Left lung (tissue), 10 donors: ENCODE results near the gene FTO. TPM values are rescaled to one million over a fixed set of nuclear protein-coding genes. Genes with fewer than 3 reads are reported as not detected.

ENCODE experiments used
- ATAC-seq: fragments of 200-7000 bp; cut with Tn5 transposase; one replicate; pipeline ENCODE4 v1.9.1; 2020; ENCODE audit warnings: moderate library complexity
- DNase-seq, 4 donors: peaks; one replicate each; pipeline ENCODE4 v3.0.0-alpha.2; 2013 to 2020
- H3K27ac ChIP-seq, 2 donors: fragments of 200-600 bp; sonication (generic) in 1 of 2; one replicate each; pipeline versions ENCODE4 v1.5.0 to v1.8.0; 2020 to 2021
- H3K27me3 ChIP-seq, 2 donors: fragments of 200-600 bp; sonication (generic) in 1 of 2; one replicate each; pipeline versions ENCODE4 v1.5.0 to v1.8.0; 2020 to 2021
- H3K36me3 ChIP-seq, 2 donors: fragments of 200-600 bp; sonication (generic) in 1 of 2; one replicate each; pipeline versions ENCODE4 v1.5.0 to v1.8.0; 2020 to 2021
- H3K4me1 ChIP-seq, 2 donors: fragments of 200-600 bp; one replicate each; pipeline ENCODE4 v1.8.0; 2021
- H3K4me3 ChIP-seq, 2 donors: fragments of 200-600 bp; sonication (generic) in 1 of 2; one replicate each; pipeline versions ENCODE4 v1.5.0 to v1.8.0; 2020 to 2021; ENCODE audit warnings: mild to moderate bottlenecking in 1 of 2
- H3K9me3 ChIP-seq, 2 donors: fragments of 200-600 bp; sonication (generic) in 1 of 2; one replicate each; pipeline versions ENCODE4 v1.5.0 to v1.8.0; 2020 to 2021
- intact Hi-C, 2 donors: fragments of 100-400 bp; cut with DNase I; formaldehyde crosslinking; loops; one replicate each; pipeline versions ENCODE4 v1.11.2 to v1.14.2; 2022
- polyA plus RNA-seq, 6 donors: library from polyadenylated mRNA; unstranded; fragments of 120-200 nt; gene quantifications; one replicate each; pipeline ENCODE4 v1.2.1, GENCODE V29; 2013; ENCODE audit not compliant: insufficient read length in 6 of 6
- total RNA-seq, 2 donors: library from RNA; stranded (reverse); fragmentation: NEBNext Ultra II Directional; extraction: Animal tissue kit (Norgen Biotek cat#: 25700); gene quantifications; one replicate each; pipeline ENCODE4 v1.2.1, GENCODE V29; 2021
- TF ChIP-seq, protein P1 (sequence below), 2 donors: fragments of 200-600 bp; sonication (generic) in 1 of 2; IDR thresholded peaks; one replicate each; pipeline versions ENCODE4 v1.5.0 to v1.8.0; 2021; ENCODE audit warnings: antibody characterized with exemption in 2 of 2
- donor health status: DM: no; HTN: yes; CAD: no.
- donor health status: DM: no; HTN: no; CAD: no.

Gene FTO
- total and polyA plus RNA-seq, 8 donors = 69.0 to 99.6 (median 90.7) TPM

- Histone ChIP-seq H3K27me3 (no peaks in the 10 kb centered on the region), H3K27ac (peak overlapping the region in 1 of 2 donors; percentile 10), H3K36me3 (no peaks in the 10 kb centered on the region), H3K4me1 (peaks cover 47 to 79% of the 10 kb centered on the region in 2 donors), H3K4me3 (no peak overlapping the region), H3K9me3 (no peaks in the 10 kb centered on the region)
- DNase-seq (no peak), ATAC-seq (no peak)
- TF ChIP-seq, protein P1, sequence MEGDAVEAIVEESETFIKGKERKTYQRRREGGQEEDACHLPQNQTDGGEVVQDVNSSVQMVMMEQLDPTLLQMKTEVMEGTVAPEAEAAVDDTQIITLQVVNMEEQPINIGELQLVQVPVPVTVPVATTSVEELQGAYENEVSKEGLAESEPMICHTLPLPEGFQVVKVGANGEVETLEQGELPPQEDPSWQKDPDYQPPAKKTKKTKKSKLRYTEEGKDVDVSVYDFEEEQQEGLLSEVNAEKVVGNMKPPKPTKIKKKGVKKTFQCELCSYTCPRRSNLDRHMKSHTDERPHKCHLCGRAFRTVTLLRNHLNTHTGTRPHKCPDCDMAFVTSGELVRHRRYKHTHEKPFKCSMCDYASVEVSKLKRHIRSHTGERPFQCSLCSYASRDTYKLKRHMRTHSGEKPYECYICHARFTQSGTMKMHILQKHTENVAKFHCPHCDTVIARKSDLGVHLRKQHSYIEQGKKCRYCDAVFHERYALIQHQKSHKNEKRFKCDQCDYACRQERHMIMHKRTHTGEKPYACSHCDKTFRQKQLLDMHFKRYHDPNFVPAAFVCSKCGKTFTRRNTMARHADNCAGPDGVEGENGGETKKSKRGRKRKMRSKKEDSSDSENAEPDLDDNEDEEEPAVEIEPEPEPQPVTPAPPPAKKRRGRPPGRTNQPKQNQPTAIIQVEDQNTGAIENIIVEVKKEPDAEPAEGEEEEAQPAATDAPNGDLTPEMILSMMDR (IDR thresholded peaks at IDR 0.05) = no peak
- intact Hi-C loops = no loop called here
Measured at GRCh38 chr16:53771655-53772497, 67.9 kb downstream of the FTO start.

GRCh38 chr16:53773150-53773846 lies 69.3 kb downstream of the FTO start:
- DNase-seq (peak in 2 of 4 donors; percentile 57 to 76), ATAC-seq (peak; percentile 86)
- Histone ChIP-seq H3K4me1 (peaks cover 52 to 87% of the 10 kb centered on the region in 2 donors), H3K4me3 (no peak overlapping the region), H3K9me3 (no peaks in the 10 kb centered on the region), H3K27me3 (no peaks in the 10 kb centered on the region), H3K36me3 (no peaks in the 10 kb centered on the region), H3K27ac (peak overlapping the region; percentile 20 to 40)
- intact Hi-C loops = no loop called here
- TF ChIP-seq, protein P1 (IDR thresholded peaks at IDR 0.05) = peak in 1 of 2 donors; percentile 39

GRCh38 chr16:53773881-53774280 lies 69.9 kb downstream of the FTO start:
- H3K4me3 ChIP-seq = no peak overlapping the region
- peak overlapping the region; percentile 20 to 40 for H3K27ac ChIP-seq
- ATAC-seq = peak; percentile 1
- peaks cover 50 to 87% of the 10 kb centered on the region in 2 donors for H3K4me1 ChIP-seq
- TF ChIP-seq, protein P1 (IDR thresholded peaks at IDR 0.05) = no peak
- no peaks in the 10 kb centered on the region for H3K9me3 ChIP-seq
- H3K27me3 ChIP-seq = no peaks in the 10 kb centered on the region
- intact Hi-C loops = no loop called here
- DNase-seq = no peak
- H3K36me3 ChIP-seq = no peaks in the 10 kb centered on the region

DNA sequence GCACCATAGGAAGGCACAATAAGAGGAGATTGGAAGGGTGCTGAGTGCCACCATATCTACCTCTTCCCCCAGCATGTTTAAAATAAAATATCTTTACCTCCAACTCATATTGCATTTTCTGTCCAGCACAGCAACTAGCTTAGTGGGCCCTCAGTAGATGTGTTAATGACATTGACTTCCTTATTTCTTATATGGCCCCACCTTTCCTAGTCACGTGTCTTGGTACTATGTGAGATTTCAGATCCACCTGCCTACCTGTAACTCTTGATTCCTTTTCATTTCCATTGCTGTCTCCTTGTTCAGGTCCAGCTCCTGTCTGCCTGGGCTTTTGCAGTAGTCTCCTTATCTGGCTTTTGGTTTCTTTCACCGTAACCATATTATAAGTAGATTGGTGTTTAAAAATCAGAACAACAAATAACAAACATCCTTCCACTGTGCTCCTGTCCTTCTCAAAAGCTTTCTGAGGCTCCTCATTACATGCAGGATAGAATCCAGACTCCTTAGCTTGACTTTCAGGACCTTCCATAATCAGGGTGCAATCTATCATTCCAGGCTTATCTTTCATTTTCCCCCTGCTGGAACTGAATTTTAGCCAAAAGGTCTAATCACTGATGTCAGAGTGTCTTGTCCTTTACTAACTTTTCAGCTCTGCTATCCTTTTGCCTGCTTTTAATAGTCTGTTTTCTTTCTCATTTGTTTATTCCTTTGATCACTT lies 71.3 kb downstream of the FTO start:
- intact Hi-C loops = no loop called here
- H3K4me1 ChIP-seq = peaks cover 38 to 81% of the 10 kb centered on the region in 2 donors
- TF ChIP-seq, protein P1 (IDR thresholded peaks at IDR 0.05) = no peak
- no peak overlapping the region for H3K4me3 ChIP-seq
- no peaks in the 10 kb centered on the region for H3K36me3 ChIP-seq
- H3K27ac ChIP-seq = peak overlapping the region; percentile 51 to 69
- no peaks in the 10 kb centered on the region for H3K27me3 ChIP-seq
- ATAC-seq = no peak
- H3K9me3 ChIP-seq = no peaks in the 10 kb centered on the region
- no peak for DNase-seq
